ENCODE measurements around the gene DNAJC18.
A peak's percentile ranks its signal among the peaks of the same experiment; 100 is the strongest.

Gene DNAJC18

GRCh38 chr5:139473565-139473964 lies 34.2 kb upstream of the DNAJC18 start:
- Histone ChIP-seq H3K4me1 (ENCODE audit: insufficient read depth, low read length) (peaks cover 12% of the 10 kb centered on the region), H3K36me3 (ENCODE audit: insufficient read depth, low read length) (no peaks in the 10 kb centered on the region), H3K27me3 (ENCODE audit: insufficient read depth, low read length) (no peaks in the 10 kb centered on the region), H3K4me3 (ENCODE audit: low read length) (no peak overlapping the region), H3K9me3 (ENCODE audit: low read length) (no peaks in the 10 kb centered on the region), H2AFZ (ENCODE audit: low read depth, low read length) (peak overlapping the region; percentile 6)

GRCh38 chr5:139473105-139473504 lies 33.8 kb upstream of the DNAJC18 start:
- H3K27me3 ChIP-seq (ENCODE audit: insufficient read depth, low read length), result no peaks in the 10 kb centered on the region

GRCh38 chr5:139472386-139473030 lies 33.2 kb upstream of the DNAJC18 start:
- H3K36me3 ChIP-seq (ENCODE audit: insufficient read depth, low read length), result no peaks in the 10 kb centered on the region
- peaks cover 12% of the 10 kb centered on the region for H3K4me1 ChIP-seq (ENCODE audit: insufficient read depth, low read length)
- no peaks in the 10 kb centered on the region for H3K9me3 ChIP-seq (ENCODE audit: low read length)
- no peaks in the 10 kb centered on the region for H3K27me3 ChIP-seq (ENCODE audit: insufficient read depth, low read length)
- no peak overlapping the region for H3K4me3 ChIP-seq (ENCODE audit: low read length)
- no peak overlapping the region for H2AFZ ChIP-seq (ENCODE audit: low read depth, low read length)

More at GRCh38 chr5:139473105-139473504, 33.8 kb upstream of the DNAJC18 start:
- peak overlapping the region; percentile 6 for H2AFZ ChIP-seq (ENCODE audit: low read depth, low read length)
- peaks cover 12% of the 10 kb centered on the region for H3K4me1 ChIP-seq (ENCODE audit: insufficient read depth, low read length)
- no peaks in the 10 kb centered on the region for H3K9me3 ChIP-seq (ENCODE audit: low read length)
- H3K36me3 ChIP-seq (ENCODE audit: insufficient read depth, low read length), result no peaks in the 10 kb centered on the region
- no peak overlapping the region for H3K4me3 ChIP-seq (ENCODE audit: low read length)

- Histone ChIP-seq H3K4me1 (ENCODE audit: insufficient read depth, low read length) (peaks cover 12% of the 10 kb centered on the region), H3K9me3 (ENCODE audit: low read length) (no peaks in the 10 kb centered on the region), H3K36me3 (ENCODE audit: insufficient read depth, low read length) (no peaks in the 10 kb centered on the region), H3K27me3 (ENCODE audit: insufficient read depth, low read length) (no peaks in the 10 kb centered on the region), H2AFZ (ENCODE audit: low read depth, low read length) (no peak within 1 kb of the TSS), H3K4me3 (ENCODE audit: low read length) (no peak within 1 kb of the TSS)
Observed at GRCh38 chr5:139470821-139471300, 31.5 kb upstream of the DNAJC18 start, which contains the start of gene SMIM33. Gene SMIM33, plus strand, starts transcription at chr5:139471004. Its CDS starts 118 bp downstream, at chr5:139471122.

- no peaks in the 10 kb centered on the region for H3K27me3 ChIP-seq (ENCODE audit: insufficient read depth, low read length)
- H3K9me3 ChIP-seq (ENCODE audit: low read length), result no peaks in the 10 kb centered on the region
- H2AFZ ChIP-seq (ENCODE audit: low read depth, low read length), result no peak overlapping the region
- no peaks in the 10 kb centered on the region for H3K36me3 ChIP-seq (ENCODE audit: insufficient read depth, low read length)
- H3K4me3 ChIP-seq (ENCODE audit: low read length), result no peak overlapping the region
- H3K4me1 ChIP-seq (ENCODE audit: insufficient read depth, low read length), result peaks cover 10% of the 10 kb centered on the region
Observed at GRCh38 chr5:139468421-139468931, 29.2 kb upstream of the DNAJC18 start.

- Histone ChIP-seq H3K4me3 (ENCODE audit: low read length) (no peak within 1 kb of the TSS), H3K27me3 (ENCODE audit: insufficient read depth, low read length) (no peaks in the 10 kb centered on the region), H3K36me3 (ENCODE audit: insufficient read depth, low read length) (no peaks in the 10 kb centered on the region), H3K4me1 (ENCODE audit: insufficient read depth, low read length) (peaks cover 2% of the 10 kb centered on the region), H2AFZ (ENCODE audit: low read depth, low read length) (no peak within 1 kb of the TSS), H3K9me3 (ENCODE audit: low read length) (no peaks in the 10 kb centered on the region)
Observed at GRCh38 chr5:139462586-139463276, 23.4 kb upstream of the DNAJC18 start, which contains the start of gene ECSCR. Gene ECSCR, minus strand, starts transcription at chr5:139462743. Its CDS starts 73 bp downstream, at chr5:139462670.

GRCh38 chr5:139461698-139462097 lies 22.4 kb upstream of the DNAJC18 start:
- Histone ChIP-seq H3K36me3 (ENCODE audit: insufficient read depth, low read length) (no peaks in the 10 kb centered on the region), H2AFZ (ENCODE audit: low read depth, low read length) (no peak overlapping the region), H3K4me3 (ENCODE audit: low read length) (no peak overlapping the region), H3K27me3 (ENCODE audit: insufficient read depth, low read length) (no peaks in the 10 kb centered on the region), H3K9me3 (ENCODE audit: low read length) (no peaks in the 10 kb centered on the region), H3K4me1 (ENCODE audit: insufficient read depth, low read length) (peaks cover 2% of the 10 kb centered on the region)

GRCh38 chr5:139461176-139461575 lies 21.9 kb upstream of the DNAJC18 start:
- H2AFZ ChIP-seq (ENCODE audit: low read depth, low read length), result no peak overlapping the region

GRCh38 chr5:139460455-139460854 lies 21.1 kb upstream of the DNAJC18 start:
- H3K27me3 ChIP-seq (ENCODE audit: insufficient read depth, low read length), result no peaks in the 10 kb centered on the region
- H3K4me1 ChIP-seq (ENCODE audit: insufficient read depth, low read length), result peaks cover 2% of the 10 kb centered on the region

More at GRCh38 chr5:139461176-139461575, 21.9 kb upstream of the DNAJC18 start:
- Histone ChIP-seq H3K4me1 (ENCODE audit: insufficient read depth, low read length) (peaks cover 2% of the 10 kb centered on the region), H3K4me3 (ENCODE audit: low read length) (no peak overlapping the region), H3K27me3 (ENCODE audit: insufficient read depth, low read length) (no peaks in the 10 kb centered on the region), H3K36me3 (ENCODE audit: insufficient read depth, low read length) (no peaks in the 10 kb centered on the region), H3K9me3 (ENCODE audit: low read length) (no peaks in the 10 kb centered on the region)

GRCh38 chr5:139459451-139459934 lies 20.2 kb upstream of the DNAJC18 start:
- no peaks in the 10 kb centered on the region for H3K36me3 ChIP-seq (ENCODE audit: insufficient read depth, low read length)
- H3K27me3 ChIP-seq (ENCODE audit: insufficient read depth, low read length), result no peaks in the 10 kb centered on the region
- no peak overlapping the region for H2AFZ ChIP-seq (ENCODE audit: low read depth, low read length)
- H3K4me3 ChIP-seq (ENCODE audit: low read length), result no peak overlapping the region
- no peaks in the 10 kb centered on the region for H3K9me3 ChIP-seq (ENCODE audit: low read length)
- peaks cover 2% of the 10 kb centered on the region for H3K4me1 ChIP-seq (ENCODE audit: insufficient read depth, low read length)

More at GRCh38 chr5:139460455-139460854, 21.1 kb upstream of the DNAJC18 start:
- no peak overlapping the region for H3K4me3 ChIP-seq (ENCODE audit: low read length)
- H3K9me3 ChIP-seq (ENCODE audit: low read length), result no peaks in the 10 kb centered on the region
- H3K36me3 ChIP-seq (ENCODE audit: insufficient read depth, low read length), result no peaks in the 10 kb centered on the region
- no peak overlapping the region for H2AFZ ChIP-seq (ENCODE audit: low read depth, low read length)

- H3K9me3 ChIP-seq (ENCODE audit: low read length), result no peaks in the 10 kb centered on the region
- peaks cover 2% of the 10 kb centered on the region for H3K4me1 ChIP-seq (ENCODE audit: insufficient read depth, low read length)
- no peak overlapping the region for H2AFZ ChIP-seq (ENCODE audit: low read depth, low read length)
- H3K27me3 ChIP-seq (ENCODE audit: insufficient read depth, low read length), result no peaks in the 10 kb centered on the region
- no peaks in the 10 kb centered on the region for H3K36me3 ChIP-seq (ENCODE audit: insufficient read depth, low read length)
- H3K4me3 ChIP-seq (ENCODE audit: low read length), result no peak overlapping the region
Observed at GRCh38 chr5:139458580-139459407, 19.5 kb upstream of the DNAJC18 start.

GRCh38 chr5:139457653-139458306 lies 18.5 kb upstream of the DNAJC18 start:
- Histone ChIP-seq H3K27me3 (ENCODE audit: insufficient read depth, low read length) (no peaks in the 10 kb centered on the region), H2AFZ (ENCODE audit: low read depth, low read length) (no peak overlapping the region), H3K4me3 (ENCODE audit: low read length) (no peak overlapping the region), H3K4me1 (ENCODE audit: insufficient read depth, low read length) (peaks cover under 1% of the 10 kb centered on the region), H3K9me3 (ENCODE audit: low read length) (no peaks in the 10 kb centered on the region), H3K36me3 (ENCODE audit: insufficient read depth, low read length) (no peaks in the 10 kb centered on the region)

Data from neuron (in vitro differentiated cells).